HepG2 (cell line): ENCODE measurements around the gene OPRL1. TPM values are rescaled to one million over a fixed set of nuclear protein-coding genes. Genes with fewer than 3 reads are reported as not detected.

Experiments
- ADNP ChIP-seq: sonication (generic); formaldehyde crosslinking; IDR thresholded peaks from 2 replicates; pipeline ENCODE4 v1.4.0; 2020; ENCODE audit warnings: missing genetic modification reagents
- CBX5 ChIP-seq: sonication (generic); formaldehyde crosslinking; IDR thresholded peaks from 2 replicates; pipeline ENCODE4 v1.4.0; 2020; ENCODE audit warnings: missing genetic modification reagents, borderline replicate concordance
- GTF3A ChIP-seq: sonication (generic); formaldehyde crosslinking; conservative IDR thresholded peaks from 2 replicates; pipeline ENCODE4 v1.4.0; 2020; ENCODE audit warnings: mild to moderate bottlenecking, missing genetic modification reagents
- JARID2 ChIP-seq: sonication (generic); formaldehyde crosslinking; IDR thresholded peaks from 2 replicates; pipeline ENCODE4 v1.8.1; 2023; ENCODE audit warnings: missing genetic modification reagents, inconsistent platforms; ENCODE audit not compliant: insufficient replicate concordance
- MTA1 ChIP-seq: sonication (generic); formaldehyde crosslinking; IDR thresholded peaks from 2 replicates; pipeline ENCODE4 v1.4.0; 2020; ENCODE audit warnings: missing genetic modification reagents, mild to moderate bottlenecking, borderline replicate concordance
- MTF1 ChIP-seq: sonication (generic); formaldehyde crosslinking; IDR thresholded peaks from 2 replicates; pipeline ENCODE4 v1.5.0; 2020; ENCODE audit warnings: missing genetic modification reagents
- MXI1 ChIP-seq: IDR thresholded peaks from 3 replicates; pipeline ENCODE4 v1.6.1; 2012; ENCODE audit warnings: low read depth, low read length, inconsistent platforms, borderline replicate concordance
- PAXIP1 ChIP-seq: sonication (generic); formaldehyde crosslinking; conservative IDR thresholded peaks from 2 replicates; pipeline ENCODE4 v1.4.0; 2020; ENCODE audit warnings: mild to moderate bottlenecking, missing genetic modification reagents, moderate library complexity
- POLR2AphosphoS2 ChIP-seq: IDR thresholded peaks from 2 replicates; pipeline ENCODE4 v1.6.1; 2011; ENCODE audit warnings: low read depth, low read length, improper control_type of control experiment
- XRCC5 ChIP-seq: fragments of 200-400 bp; formaldehyde crosslinking; optimal IDR thresholded peaks from 2 replicates; pipeline ENCODE3; 2017; ENCODE audit warnings: mild to moderate bottlenecking, low read length
- ZFP90 ChIP-seq: sonication (generic); formaldehyde crosslinking; IDR thresholded peaks from 2 replicates; pipeline ENCODE4 v1.8.0; 2022; ENCODE audit warnings: missing genetic modification reagents, mild to moderate bottlenecking, inconsistent platforms, borderline replicate concordance
- ZHX2 ChIP-seq, 2 experiments: sonication (generic) in 1 of 2; formaldehyde crosslinking in 1 of 2; IDR thresholded peaks; 2 replicates each; pipeline versions ENCODE4 v1.6.1 to v1.9.0; 2014 to 2022; ENCODE audit warnings: antibody characterized with exemption in 1 of 2, borderline replicate concordance in 1 of 2, inconsistent platforms in 1 of 2, low read depth in 1 of 2, missing genetic modification reagents in 1 of 2
- ZNF18 ChIP-seq: sonication (generic); formaldehyde crosslinking; IDR thresholded peaks from 2 replicates; pipeline ENCODE4 v1.8.0; 2022; ENCODE audit warnings: mild to moderate bottlenecking, missing genetic modification reagents; ENCODE audit not compliant: insufficient replicate concordance
- ZNF549 ChIP-seq: sonication (generic); formaldehyde crosslinking; IDR thresholded peaks from 2 replicates; pipeline ENCODE4 v1.5.0; 2020; ENCODE audit warnings: missing genetic modification reagents
- ZNF607 ChIP-seq: sonication (generic); formaldehyde crosslinking; IDR thresholded peaks from 2 replicates; pipeline ENCODE4 v1.5.1; 2020; ENCODE audit warnings: missing genetic modification reagents, mild to moderate bottlenecking, borderline replicate concordance
- ZNF616 ChIP-seq: sonication (generic); formaldehyde crosslinking; IDR thresholded peaks from 2 replicates; pipeline ENCODE4 v1.5.0; 2020; ENCODE audit warnings: low read depth, mild to moderate bottlenecking, missing genetic modification reagents
- ZNF674 ChIP-seq: sonication (generic); formaldehyde crosslinking; IDR thresholded peaks from 2 replicates; pipeline ENCODE4 v1.5.0; 2020; ENCODE audit warnings: low read depth, mild to moderate bottlenecking, missing genetic modification reagents
- polyA plus RNA-seq, 8 experiments: library from polyadenylated mRNA; depleted of rRNA in 3 of 8; stranded (reverse) in 7 of 8; unstranded in 1 of 8; fragments of >200 nt; fragmentation: Illumina TruSeq in 4 of 8; extraction: Trizol in 4 of 8; gene quantifications; 2 replicates each; pipeline versions ENCODE4 v1.2.1 to v1.2.3, GENCODE V29; 2011 to 2016; ENCODE audit warnings: low read depth in 4 of 8, missing spikeins in 1 of 8, mixed read lengths in 1 of 8; ENCODE audit not compliant: insufficient read depth in 1 of 8
- total RNA-seq, 5 experiments: library from RNA; depleted of rRNA; stranded (reverse); fragments of >200 nt; fragmentation: Illumina TruSeq; extraction: Trizol; gene quantifications; 2 replicates each; pipeline ENCODE4 v1.2.3, GENCODE V29; 2016; ENCODE audit warnings: low read depth in 1 of 5

Gene OPRL1
- total and polyA plus RNA-seq, 2 of the 13 experiments (the other 11 are each of a cell fraction or from before 2014, with no cell fraction given), result 0.35 to 0.71 TPM

DNA sequence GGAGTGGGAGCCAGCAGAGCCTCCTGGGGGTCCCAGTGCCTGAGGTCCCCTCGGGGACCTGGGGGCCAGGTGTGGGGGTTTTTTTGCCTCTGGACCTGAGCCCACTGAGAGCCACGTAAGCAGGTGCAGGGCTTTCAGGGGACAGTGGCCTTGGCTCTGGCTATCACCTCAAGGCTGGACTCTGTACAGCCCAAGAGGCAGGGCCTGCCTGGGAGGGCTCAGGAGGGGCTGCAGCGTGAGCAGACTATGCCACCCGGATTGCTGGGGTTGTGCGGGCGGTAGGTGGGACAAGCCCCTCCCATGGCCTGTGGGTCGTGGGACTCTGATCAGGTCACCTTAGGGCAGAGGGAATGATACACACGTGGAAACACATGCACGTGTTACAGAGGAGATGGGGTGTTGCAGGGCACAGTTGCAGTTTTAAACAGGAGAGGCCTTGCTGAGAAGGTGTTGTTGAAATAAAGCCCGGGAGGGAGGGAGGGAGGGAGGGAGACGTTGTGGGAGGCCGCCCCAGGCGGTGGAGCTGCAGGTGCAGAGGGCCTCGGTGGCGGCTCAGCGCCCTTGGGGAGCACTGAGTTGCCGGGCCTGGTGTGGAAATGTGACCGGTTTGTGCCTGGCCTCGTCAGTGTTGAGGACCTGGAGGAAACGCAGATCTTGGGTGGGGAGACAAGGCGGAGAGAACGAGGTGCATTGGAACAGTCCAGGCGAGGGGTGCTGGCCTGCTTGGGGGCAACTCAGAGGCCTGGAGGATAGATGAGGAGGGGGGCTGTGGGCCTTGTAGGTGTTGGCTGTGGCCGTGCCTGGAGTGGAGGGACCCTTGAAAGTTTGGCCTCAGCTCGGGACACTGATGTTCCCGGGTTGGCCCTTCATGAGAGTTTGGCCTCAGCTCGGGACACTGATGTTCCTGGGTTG lies 14.6 kb upstream of the OPRL1 start (continued):
- TF ChIP-seq ZNF607 (CRISPR knock-in tag) (peak; percentile 63), ZHX2 (IDR thresholded peaks at IDR 0.05; ENCODE audit: low read depth) (peak; percentile 61; the same call in 1 of the 2 replicates), ZHX2 (CRISPR knock-in tag; IDR thresholded peaks at IDR 0.05; ENCODE audit: borderline replicate concordance) (no peak), MTA1 (CRISPR knock-in tag) (peak; percentile 91), ZNF616 (CRISPR knock-in tag) (peak; percentile 43; the same call in 1 of the 2 replicates), POLR2AphosphoS2 (no peak), XRCC5 (no peak), ADNP (CRISPR knock-in tag) (no peak), PAXIP1 (CRISPR knock-in tag) (peak; percentile 79), GTF3A (CRISPR knock-in tag) (no peak), MTF1 (CRISPR knock-in tag) (no peak), JARID2 (no peak), ZNF18 (CRISPR knock-in tag) (peak; percentile 54), CBX5 (CRISPR knock-in tag) (no peak), ZNF674 (CRISPR knock-in tag) (peak; percentile 35; the same call in 1 of the 2 replicates), ZNF549 (CRISPR knock-in tag) (no peak), MXI1 (peak; percentile 48; the same call in 2 of the 3 replicates), ZFP90 (no peak)
